Stimulated activated CD4-positive, alpha-beta T cell treated with anti-CD3 and anti-CD28 coated beads, Interleukin-4, amount 100 ng/mL, for 4 hours (primary cell): ENCODE results near the gene ZBTB42.
A peak's percentile ranks its signal among the peaks of the same experiment; 100 is the strongest.

ENCODE experiments used
- DNase-seq, 2 experiments: peaks; one replicate each; pipeline ENCODE4 v3.0.0-alpha.2; 2020

The ZBTB42 gene

DNA sequence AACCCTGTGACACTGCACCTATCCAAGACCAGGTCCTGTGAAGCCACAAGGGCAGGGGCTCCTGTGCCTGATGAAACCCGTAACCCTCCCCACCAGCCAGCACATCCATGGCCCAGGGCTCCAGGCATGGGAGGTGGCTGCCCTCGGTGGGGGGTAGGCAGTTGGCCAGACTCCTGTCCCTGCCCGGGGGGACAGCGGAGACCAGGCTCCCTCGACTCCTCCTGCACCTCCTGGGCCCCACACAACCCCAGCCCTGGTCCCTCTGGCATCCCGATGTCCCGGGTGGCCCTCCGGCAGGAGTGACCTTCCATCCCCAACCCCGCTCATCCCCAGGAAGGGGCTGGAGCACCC is 16.7 kb upstream of the ZBTB42 start:
- no peak for DNase-seq

DNA sequence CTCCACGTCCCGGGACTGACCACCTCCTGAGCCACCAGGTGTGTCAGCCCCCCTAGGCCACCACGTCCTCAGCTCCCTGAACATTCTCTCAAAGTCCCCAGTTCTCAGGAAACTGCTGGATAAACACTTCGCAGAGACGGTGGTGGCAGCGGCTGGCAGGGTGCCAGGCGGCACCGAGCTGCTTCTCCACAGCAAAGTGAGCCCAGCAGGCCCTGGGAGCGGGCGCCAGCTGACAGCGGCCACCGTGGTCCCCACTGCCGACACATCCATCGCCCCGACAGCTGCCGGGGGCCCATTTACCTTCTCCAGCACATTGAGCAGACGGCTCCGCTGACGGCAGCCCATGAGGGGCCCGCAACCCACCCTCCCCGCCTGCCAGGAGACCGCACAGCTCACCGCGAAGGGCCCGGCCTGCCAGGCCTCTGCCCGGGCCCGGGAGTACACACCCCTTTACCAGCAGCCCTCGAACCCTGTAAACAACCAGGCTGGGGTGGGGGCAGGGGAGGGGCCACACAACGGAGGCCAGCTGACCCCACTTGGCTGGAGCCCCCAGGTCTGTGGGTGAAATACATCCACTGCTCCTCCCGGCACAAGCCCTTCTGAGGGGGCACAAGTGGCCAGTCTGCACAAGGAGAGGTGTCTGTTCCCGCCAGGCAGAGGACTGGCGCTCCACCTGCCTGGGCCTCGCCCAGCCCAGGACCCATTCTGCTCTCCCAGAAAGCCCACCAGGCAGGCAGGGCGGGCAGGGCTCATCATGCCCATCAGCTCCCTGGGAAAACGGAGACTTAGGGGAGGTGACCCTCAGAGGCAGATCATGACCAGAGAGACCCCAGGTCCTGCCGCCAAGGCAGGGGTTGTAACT is 15.8 kb upstream of the ZBTB42 start:
- no peak for DNase-seq

DNA sequence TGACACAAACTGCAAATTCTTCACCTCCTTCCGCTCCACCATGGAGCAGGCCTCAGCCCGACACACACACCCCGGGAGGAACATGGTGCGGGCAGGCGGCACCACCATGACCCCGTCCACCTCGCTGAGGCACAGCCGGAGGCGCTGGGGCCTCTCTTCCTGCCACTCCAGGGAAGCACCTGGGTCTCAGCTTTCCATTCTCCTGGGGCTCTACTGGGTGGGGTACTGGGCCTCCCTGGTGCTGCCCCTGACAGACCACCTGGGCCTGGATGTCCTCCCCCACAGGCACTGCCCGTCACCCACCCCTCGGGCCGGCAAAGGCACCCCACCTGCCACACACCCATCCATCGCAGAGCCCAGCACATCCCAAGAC is 15.2 kb upstream of the ZBTB42 start:
- no peak for DNase-seq

DNA sequence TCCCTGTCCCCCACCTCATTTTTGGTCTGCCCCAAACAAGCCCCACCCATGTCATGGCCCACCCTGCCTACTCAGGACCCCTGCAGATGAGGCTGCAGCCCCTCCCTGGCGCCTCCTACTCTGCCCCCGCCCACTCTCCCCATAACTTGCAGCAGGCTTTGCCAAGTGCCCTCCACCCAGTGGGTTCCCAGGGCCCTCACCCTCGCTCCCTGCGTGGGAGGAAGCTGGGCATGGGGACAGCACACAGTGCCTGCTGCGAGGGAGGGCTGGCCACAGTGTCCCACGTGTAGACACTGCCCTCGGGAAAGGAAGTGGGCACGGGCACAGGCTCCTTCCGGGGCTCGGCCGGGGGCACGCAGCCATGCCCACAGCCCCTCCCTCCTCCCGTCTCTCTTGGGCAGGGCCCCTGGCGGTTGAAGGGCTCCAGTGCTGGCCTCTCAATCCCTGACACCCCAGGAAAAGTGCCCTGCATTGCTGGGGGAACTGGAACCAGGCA is 14.8 kb upstream of the ZBTB42 start:
- DNase-seq: no peak

DNA sequence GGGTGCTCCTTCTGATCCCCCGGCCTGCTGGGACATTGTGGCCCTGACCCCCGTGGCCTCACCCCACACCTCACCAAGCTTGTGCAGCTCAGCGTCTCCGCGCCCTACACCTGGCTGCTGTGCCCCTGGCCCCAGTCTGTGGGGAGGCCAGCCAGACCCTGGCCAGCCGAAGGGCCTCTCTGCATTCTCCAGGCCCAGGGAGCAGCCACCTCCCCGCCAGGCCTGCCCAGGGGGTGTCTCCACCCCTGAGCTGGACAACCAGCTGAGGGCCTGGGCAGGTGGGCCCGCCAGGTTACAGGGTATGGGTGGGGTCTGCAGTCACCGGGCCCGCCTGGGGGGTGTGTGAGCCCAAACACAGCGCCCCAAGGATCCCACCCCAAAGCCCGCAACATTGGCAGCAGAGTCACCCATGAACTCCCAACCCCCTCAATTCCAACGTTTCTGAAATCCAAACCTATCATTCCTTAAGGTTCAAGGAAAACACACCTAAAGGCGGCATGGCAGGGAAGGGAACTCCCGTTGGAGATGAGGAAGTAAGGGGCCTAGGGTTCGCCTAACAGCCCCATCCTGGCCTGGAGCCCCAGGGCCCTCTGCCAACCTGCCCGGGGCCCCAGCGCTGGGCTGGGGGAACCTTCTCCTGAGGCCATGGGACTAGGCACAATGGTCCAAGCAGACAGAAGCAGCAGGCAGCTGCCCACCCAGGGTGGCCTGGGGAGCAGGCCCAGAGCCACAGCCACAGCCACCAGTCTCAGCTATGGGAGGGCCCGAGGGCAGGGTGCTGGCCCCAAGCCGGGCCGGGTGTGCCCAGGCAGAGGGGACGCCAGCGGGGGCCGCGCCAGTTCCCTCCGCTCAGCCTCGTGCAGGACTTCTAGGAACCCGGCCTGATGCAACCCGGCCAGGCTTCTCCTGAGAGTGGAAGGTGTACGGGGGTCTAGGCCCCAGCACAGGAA is 13.9 kb upstream of the ZBTB42 start:
- no peak for DNase-seq

DNA sequence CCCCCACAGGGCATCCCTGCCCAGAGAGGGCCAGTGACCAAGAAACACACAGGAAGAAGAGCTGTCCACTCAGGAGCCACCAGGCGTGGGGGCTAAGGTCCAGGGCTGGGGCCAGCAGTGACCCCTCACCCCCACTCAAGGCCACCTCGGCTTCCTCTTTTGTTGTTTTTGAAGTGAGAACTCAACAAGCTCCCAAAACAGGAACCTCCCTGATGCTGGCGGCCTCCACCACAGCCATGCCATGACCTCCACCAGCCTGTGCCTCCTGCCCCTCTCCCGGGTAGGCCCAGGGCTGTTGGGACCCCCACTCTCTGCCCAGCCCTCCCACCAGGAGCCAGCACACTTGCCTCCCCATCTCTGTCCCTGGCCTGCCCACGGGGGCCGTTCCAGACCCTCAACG is 13.2 kb upstream of the ZBTB42 start:
- no peak for DNase-seq

DNA sequence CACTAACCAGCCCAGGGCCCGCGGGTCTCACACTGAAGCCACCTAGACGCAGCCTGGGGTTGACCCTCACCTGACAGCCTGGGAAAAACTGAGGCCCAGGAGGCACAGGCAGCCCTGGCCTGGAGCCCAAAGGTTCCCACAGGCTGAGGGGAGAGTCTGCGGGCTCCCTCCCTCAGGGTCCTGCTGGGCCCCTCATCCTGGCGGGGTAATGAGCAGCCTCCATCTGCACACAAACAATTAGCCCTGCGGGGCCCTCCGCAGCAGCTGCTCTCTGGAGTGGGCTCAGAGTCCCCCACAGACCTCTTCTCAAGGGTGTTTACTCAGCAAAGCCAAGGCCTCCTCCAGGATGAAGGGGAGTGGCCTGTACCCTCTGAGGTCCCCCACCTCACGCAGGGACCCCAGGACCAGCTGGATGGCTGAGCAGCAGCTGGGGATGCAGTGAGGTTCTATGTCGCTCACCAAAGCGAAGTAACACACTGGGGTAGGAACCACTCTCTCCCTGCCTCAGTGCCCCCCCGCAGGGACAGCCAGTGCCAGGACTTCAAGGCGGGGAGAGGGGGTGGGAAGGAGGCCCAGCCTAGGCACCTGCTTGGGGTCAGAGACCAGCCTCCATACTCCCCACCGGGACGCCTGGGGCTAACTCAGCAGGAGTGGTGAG is 12.6 kb upstream of the ZBTB42 start:
- no peak for DNase-seq

DNA sequence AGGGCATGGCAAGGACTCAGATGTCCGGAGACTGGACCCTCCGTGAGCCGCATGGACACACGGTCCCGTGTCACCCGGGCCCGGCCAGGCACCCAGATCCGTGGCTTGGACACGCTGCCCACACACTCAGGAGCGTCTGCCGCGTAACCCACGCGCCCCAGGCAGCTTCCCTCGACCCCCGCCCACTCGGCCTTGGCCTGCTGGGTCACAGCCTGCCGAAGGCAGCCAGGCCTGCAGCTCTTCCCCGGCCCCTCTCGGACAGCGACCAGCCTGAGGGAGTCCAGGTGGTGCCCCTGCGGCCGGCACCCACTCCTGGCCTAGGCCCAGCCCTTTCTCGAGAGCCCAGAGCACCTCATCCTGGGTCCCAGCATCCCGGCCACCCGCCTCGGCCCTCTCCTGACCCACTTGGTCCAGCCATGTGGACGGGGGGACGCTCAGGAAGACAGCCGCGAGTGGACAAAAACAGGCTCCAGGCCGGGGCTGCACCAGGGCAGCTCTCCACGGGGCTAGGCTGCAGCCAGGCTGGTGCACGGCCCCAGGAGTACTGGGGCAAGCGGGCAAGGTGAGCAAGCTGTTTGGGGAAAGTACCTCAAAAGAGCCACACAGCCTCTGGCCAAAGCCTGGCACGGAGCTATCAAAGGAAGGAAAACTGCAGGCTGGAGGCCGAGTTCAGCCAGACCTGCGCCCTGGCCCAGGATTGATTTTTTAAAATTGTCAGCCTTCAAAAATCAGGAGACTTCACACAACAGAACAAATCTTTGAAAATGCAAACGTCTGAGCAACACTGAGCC is 11.8 kb upstream of the ZBTB42 start:
- no peak for DNase-seq

DNA sequence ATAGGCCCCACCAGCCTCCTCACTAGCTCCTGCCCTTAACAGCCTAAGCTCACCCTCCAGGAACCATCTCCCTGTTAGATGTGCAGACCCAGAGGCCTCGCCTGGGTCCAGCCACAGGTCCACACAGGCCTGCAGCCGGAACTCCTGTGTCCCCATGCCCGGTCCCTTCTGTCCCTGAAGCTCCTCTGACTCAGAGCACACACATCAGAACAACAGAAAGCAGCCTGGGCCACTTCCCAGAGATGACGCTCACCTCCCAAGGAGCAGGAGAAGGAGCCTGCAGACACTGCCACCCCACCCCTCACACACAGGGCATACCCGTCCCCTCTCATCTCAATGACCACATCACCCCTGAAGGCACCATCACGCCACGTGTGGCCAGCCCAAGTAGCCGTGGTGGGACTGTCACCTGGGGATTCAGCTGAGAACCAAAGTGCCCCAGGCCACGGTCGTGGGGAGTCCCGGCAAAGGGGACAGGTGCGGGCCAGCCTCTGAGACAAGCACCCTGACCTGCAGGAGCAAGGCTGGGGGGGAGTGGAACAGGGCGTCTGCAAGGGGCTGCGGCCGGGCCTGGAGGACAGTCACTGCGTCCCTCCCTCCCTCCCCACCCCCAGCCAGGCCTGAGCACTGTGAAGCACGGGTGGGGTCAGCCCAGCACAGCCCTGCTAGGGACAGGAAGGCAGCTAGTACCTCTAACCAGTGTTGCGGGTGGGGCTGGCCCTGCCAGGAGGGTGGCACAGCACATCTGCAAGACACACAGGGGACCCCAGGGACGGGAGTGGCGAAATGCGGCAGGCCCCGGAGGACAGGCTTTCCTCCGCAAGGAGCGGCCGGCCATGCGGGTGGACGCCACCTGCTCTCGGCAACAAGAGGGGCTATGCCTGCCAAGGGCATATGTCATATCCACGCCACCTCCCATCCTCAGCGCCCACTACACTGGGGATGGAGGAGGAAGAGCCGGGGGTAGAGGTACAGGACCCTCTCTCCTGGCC is 10.9 kb upstream of the ZBTB42 start:
- no peak for DNase-seq

DNA sequence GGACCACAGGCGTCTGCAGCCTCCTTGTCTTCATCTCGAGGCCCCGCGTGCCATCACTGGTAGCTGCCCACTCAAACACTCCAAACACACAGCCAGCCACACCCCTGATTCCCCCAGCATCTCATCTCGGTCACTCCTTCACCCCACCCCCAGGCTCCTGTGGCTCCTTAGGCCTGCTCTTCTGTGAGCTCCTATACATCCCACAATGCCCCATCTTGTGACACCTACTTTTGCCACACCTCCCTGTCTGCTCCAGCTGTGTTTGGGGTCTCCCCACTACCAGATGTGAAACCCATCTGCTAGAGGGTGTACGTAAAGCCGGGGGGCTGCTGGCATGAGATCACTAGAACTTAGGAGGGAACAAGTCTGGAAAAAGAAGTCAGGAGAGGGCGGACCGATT is 9.5 kb upstream of the ZBTB42 start:
- no peak for DNase-seq

DNA sequence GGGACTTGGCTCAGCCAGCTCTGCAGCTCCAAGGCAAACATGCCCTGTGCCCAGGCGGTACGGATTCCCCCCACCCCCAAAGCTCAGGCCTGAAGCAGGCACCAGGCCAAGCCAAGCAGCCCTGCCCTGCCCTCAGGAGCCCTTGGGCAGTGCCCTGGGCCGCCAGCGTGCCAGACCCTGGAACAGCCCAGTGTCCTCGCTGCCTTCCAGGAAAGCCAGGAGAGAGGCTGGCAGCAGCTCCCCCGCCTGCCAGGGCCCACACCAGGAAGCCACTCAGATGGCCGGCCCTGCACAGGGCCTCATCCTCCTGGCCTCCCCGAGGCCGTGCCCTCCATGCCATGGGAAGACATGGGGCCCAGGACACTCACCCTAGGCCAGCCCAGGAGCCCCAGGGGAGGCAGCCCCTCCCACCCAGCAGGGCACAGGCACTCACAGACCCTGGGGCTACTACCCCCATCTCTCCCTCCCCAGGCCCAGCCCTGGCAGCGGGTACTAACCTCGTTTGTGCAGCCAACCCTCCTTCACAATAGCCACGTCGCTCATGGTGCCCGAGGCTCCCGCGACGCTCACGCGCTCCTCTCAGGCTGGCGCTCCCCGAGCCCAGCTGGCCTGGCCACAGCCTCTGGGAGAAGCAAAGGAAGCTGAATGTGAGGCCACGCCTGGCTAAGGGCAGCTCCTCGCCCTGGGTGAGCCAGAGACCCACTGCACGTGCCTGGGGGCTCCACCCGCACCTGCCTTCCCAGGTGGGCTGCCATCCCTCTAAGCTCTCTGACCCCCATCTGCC is 8.6 kb upstream of the ZBTB42 start:
- DNase-seq: no peak

DNA sequence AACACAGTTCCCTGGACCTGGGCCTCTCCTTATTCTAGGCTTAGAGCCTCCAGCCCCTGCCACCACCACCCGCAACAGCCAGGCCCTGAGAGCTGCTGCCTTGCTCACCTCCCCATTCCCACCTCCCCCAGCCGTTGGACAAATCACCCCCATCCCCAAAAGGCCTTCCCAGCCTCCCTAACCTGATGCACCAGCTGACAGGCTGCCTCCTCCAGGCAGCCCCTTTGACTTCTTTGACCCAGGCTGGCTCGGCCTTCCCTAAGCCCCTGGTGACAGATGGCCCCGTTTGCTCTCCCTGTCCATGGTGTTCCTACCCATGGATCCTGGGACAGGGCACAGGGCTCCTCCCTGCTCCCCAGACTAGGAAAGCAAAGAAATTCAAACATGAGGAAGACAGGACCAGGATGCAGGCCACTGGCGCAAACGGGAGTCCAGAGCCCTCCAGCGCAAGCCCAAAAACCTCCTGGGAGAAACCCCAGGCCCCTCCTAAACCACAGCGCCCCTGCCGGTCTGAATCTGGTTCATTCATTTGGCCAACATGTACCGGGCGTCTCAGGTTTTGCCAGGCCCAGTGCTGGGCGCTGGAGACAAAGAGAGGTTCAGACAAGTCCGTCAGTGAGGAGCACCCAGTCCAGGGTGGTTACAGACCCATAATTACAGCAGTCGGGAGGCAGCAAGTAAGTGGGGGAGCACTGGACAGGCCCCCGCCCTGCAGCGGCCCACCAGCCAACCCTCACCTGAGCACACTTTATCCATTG is 7.8 kb upstream of the ZBTB42 start:
- DNase-seq: no peak

DNA sequence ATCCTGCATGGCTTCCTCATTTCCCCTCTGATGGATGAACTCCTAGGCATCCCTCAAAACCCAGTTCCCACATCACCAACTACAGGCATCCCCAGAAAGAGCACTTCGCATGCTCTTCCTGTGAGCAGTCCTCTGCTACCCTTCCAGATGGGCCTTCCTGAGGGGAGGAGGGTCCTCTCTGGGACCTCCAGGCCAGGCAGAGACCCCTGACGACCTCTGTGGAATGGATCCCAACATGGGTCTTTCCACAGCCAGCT is 7.3 kb upstream of the ZBTB42 start:
- DNase-seq: no peak

DNA sequence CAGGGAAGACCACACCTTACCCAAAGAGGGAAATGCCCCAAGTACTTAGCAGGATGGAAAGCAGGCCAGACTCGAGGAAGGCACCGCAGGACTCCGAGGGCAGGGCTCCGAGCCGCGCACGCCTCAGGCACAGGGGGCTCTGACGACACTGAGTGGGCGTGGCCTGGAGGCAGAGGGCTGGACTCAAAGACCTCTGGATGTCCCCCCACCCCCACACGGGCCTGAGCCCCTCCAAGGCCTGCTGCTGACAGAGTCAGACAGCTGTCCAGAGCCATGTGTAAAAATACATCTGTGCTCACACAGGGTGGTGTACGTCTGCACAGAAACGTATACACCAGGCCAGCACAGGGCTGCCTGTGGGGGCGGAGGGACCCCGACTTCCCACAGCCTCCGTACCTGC is 6.8 kb upstream of the ZBTB42 start:
- peak; percentile 20 to 41 for DNase-seq

DNA sequence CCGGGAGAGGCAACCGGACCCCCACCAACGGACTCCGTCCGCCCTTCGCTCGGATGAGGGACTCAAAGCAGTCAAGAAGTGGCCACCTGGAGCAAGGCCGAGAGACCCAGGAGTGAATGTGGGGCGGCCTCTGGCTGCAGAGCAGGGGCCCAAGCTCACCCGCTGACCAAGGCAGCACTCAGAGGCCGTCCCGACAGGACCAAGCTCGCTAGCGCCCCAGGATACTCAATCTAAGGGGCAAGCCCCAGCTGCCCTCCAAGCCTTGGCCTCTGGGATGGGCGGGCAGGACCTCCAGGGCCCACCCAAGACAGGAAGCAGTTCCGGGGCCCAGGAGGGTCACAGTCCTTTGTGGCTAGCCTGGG is 6.3 kb upstream of the ZBTB42 start:
- no peak for DNase-seq

DNA sequence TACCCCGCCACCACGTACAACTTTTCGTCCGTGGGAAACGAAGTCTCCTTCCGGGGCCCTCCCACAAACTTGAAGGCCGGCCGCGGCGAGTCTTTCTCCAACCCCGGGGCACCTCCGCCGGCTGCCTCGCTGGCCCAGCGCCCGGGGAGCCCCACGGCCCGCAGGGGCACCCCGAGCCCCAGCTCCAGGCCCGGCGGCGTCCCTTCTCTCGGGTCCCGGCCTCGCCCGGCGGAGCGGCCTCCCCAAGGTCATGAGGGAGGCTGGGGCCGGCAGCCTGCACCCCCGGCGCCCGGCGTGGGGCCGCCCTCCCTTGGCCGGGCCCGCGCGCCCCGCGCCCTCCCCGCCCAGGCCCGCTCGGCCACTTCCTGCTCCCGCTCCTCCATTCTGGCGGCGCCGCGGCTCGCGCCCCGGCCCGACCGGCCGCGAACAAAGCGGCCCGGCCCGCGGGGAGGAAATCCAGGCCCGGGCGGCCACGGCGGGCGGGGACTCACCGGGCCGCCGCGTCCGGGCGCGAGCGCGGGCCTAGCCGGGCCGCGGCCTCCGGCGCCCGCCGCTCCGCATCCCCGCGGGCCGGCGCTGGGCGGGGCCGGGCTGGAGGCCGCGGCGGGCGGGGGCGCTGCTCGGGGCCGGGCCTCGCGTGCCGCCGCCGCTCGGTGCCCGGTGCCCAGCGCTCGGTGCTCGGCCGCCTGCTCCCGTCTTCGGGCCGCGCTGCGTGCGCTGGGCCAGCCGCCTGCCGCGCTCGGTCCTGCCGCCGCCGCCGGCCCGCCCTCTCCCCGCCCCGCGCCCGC is 5.7 kb upstream of the ZBTB42 start, which contains the start of gene AKT1:
Gene AKT1, minus strand, starts transcription at position 756 of the 788 bp plus-strand sequence. CDS start 3,105 bp downstream, outside the sequence.
- no peak for DNase-seq

DNA sequence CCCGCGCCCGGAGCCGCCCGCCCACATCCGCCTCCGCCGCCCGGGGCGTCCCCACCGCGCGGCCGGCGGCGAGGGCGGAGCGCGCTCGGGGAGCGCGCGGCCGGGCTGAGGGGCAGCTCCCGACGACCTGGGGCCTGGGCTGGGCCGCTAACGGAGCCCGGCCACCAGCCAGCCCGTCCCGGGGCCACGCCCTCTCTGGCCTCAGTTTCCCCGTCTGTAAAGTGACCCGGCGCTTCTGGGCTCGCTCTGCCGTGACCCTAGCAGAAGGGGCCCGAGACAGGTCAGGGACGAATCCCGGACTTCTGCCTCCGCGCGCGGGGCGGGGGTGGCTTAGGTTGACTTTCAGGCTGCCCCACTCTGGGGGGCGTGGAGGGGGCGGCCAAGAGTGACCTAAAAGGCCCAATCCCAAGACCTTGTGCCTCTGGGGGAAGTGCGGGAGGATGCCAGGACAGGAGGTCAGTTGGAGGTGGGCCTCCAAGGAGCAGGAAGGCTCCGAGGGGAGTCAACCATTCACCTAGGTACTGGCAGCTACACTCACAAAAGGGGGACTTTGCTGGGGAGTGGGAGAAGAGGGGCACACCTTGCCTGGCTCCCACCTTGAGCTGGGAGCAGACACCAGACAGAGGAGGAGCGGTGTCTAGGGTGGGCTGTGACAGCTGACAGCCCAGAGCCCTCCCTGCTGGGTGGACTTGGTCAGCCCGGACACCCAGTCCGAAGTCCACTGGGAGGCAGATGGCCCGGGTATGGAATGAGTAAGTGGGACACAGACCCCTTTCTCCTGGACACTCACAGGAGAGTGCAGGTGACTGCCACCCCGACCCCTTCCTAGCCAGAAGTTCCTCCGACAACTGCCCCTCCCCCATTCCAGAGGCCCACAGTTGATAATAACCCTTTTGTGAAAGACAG is 4.9 kb upstream of the ZBTB42 start:
- DNase-seq: peak; percentile 46 to 74

DNA sequence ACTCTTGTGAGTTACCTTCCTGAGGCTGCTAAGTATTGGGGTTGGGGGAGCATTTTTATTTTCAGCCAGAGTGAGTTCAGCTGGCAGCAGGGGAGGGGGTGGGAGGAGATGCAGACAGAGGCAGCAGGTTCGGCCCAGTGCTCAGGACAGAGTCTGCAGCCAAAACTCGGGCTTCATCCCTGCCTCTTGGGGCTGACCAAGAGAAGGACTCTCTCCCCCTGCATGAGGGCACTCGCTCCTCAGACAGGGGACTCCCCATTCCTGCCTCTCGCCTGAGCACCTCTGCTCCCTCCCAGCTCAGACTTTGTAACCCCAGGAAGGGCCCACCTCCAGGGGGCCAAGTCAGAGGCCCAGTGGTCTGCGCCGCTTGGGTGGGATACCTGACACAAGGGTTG is 4.2 kb upstream of the ZBTB42 start:
- DNase-seq: no peak
